ENCODE data around the gene GP1BB. TPM values are rescaled to one million over a fixed set of nuclear protein-coding genes. Genes with fewer than 3 reads are reported as not detected.

The GP1BB gene
- polyA plus RNA-seq, 4 donors: 0.67 to 2.0 (median 1.3) TPM

DNA sequence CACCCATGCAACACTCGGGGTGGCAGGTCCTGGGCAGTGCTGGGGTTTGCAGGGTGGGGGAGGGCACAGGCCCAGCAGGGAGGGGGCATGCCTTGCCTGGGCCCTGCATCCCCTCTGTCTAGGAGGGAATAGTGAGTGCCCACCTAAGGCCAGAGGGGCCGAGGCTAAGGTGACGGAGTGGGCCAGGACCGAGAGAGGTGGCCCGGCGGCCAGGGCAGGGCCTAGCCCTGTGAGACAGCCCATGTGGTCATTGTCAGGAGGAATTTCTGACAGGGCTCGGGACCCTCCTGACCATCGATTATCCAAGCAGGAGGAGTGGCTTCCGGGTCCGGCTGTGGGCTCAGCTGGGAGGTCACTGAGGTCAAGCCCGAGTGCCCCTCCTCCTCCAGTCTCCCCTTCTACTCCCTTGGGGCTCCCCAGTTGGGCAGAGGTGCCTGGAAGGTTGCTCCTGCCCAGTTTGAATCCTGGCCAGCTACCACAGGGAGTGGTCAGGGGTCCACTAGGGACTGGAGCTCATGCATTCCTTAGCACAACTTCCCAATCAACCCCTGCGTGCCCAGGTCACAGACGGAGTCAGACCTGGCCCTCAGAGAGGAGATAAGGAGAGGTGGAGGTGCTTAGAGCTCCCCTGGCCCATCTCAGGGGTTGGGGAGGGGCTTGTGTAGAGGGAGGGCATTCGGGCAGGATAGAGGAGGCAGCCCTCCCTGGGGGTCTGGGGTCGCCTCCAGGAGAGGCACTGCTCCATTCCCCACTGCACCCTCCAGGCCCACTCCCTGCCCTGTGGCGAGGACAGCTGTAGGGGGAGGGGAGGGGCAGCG is 14.7 kb downstream of the GP1BB start:
- Histone ChIP-seq H3K27ac (ENCODE audit: low read depth in 1 of 3, low read length in 2 of 3) (no peak overlapping the region), H3K4me3 (ENCODE audit: low read depth in 1 of 3, low read length in 3 of 3) (no peak overlapping the region), H3K27me3 (ENCODE audit: control insufficient read depth in 3 of 3, insufficient read depth in 3 of 3, low read length in 3 of 3) (peaks cover 0 to 25% (median 0%) of the 10 kb centered on the region in 3 donors), H3K36me3 (ENCODE audit: control insufficient read depth in 3 of 3, insufficient read depth in 2 of 3, low read depth in 1 of 3, low read length in 3 of 3) (no peaks in the 10 kb centered on the region), H3K4me1 (ENCODE audit: control insufficient read depth in 3 of 3, insufficient read depth in 2 of 3, low read depth in 1 of 3, low read length in 2 of 3) (no peaks in the 10 kb centered on the region), H3K9me3 (ENCODE audit: control insufficient read depth in 2 of 2, insufficient read depth in 1 of 2, low read depth in 1 of 2, low read length in 1 of 2) (no peaks in the 10 kb centered on the region)
- 63 to 76% (median 70%) methylated on average over 15 to 17 of the region's 17 CpGs for WGBS, 3 donors
- no peak for DNase-seq
- FAIRE-seq: no peak

DNA sequence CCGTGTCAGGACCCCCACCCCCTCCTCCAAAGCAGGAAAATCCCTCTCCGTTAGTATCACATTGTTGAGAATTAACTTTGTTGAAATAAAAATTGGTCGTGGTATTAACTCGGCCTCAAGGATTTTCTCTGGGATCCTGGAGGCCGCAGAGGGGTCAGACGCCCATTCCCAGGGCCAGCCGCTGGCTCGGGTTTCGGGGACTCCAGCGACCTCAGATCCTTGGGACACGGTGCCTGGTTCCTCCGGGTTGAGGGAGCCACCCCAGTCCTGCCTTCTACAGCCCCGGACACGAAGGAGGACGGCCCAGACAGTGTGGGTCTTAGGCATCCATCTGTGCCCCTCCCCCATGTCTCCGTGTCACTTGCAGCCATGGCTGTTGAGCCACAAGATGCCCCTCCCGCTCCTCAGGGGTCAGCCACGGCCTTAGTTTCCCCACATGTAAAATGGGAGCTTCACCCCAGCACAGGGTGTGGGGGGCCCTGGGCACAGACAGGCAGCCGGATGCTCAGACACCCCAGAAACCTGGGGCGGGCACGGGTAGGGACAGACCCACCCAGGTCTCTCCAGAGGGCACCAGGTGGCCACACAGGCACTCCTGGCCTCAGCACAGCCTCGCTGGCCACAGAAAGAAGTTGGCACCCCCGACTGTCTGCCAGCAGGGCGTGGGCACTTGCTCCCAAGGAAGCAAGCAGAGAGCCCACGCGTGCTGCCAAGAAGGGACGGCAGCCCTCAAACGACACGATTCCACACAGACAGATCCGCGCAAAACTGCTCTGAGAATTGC is 15.5 kb downstream of the GP1BB start:
- no peak for FAIRE-seq
- WGBS, 3 donors: 51 to 67% (median 61%) methylated on average over 30 to 31 of the region's 31 CpGs

DNA sequence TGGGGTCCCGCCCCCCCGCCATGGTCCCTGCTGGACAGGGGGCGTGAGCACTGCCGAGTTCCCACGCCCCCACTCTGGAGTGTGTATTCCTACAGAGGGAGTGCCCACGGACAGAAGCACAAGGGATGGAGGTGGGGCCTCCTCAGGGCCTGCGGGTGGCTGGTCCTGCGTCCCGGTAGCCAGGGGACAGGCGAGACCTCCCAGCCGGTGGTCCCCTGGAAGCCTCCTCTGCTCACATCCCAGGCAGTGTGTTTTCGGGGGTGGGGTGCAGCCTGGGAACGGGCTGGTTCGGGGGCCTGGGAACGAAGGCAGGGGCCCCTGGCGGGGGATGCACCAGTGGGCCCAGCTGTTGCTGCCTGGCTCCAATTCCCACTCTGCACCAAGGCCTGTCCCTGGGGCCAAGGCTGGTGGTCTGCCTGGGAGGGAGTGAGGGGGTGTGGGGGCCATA is 16.1 kb downstream of the GP1BB start:
- WGBS, 3 donors: 43 to 58% (median 49%) methylated on average over 14 to 16 of the region's 16 CpGs
- H3K4me1 ChIP-seq (ENCODE audit: control insufficient read depth in 3 of 3, insufficient read depth in 2 of 3, low read depth in 1 of 3, low read length in 2 of 3): no peaks in the 10 kb centered on the region
- H3K9me3 ChIP-seq (ENCODE audit: control insufficient read depth in 2 of 2, insufficient read depth in 1 of 2, low read depth in 1 of 2, low read length in 1 of 2): no peaks in the 10 kb centered on the region
- H3K36me3 ChIP-seq (ENCODE audit: control insufficient read depth in 3 of 3, insufficient read depth in 2 of 3, low read depth in 1 of 3, low read length in 3 of 3): no peaks in the 10 kb centered on the region
- DNase-seq (no peak), FAIRE-seq (no peak)
- H3K27ac ChIP-seq (ENCODE audit: low read depth in 1 of 3, low read length in 2 of 3): no peak overlapping the region
- no peak overlapping the region for H3K4me3 ChIP-seq (ENCODE audit: low read depth in 1 of 3, low read length in 3 of 3)
- peaks cover 0 to 25% (median 0%) of the 10 kb centered on the region in 3 donors for H3K27me3 ChIP-seq (ENCODE audit: control insufficient read depth in 3 of 3, insufficient read depth in 3 of 3, low read length in 3 of 3)

More for the DNA sequence above, 15.5 kb downstream of the GP1BB start:
- peaks cover 0 to 25% (median 0%) of the 10 kb centered on the region in 3 donors for H3K27me3 ChIP-seq (ENCODE audit: control insufficient read depth in 3 of 3, insufficient read depth in 3 of 3, low read length in 3 of 3)
- no peak overlapping the region for H3K4me3 ChIP-seq (ENCODE audit: low read depth in 1 of 3, low read length in 3 of 3)
- DNase-seq: no peak
- no peaks in the 10 kb centered on the region for H3K36me3 ChIP-seq (ENCODE audit: control insufficient read depth in 3 of 3, insufficient read depth in 2 of 3, low read depth in 1 of 3, low read length in 3 of 3)
- H3K4me1 ChIP-seq (ENCODE audit: control insufficient read depth in 3 of 3, insufficient read depth in 2 of 3, low read depth in 1 of 3, low read length in 2 of 3): no peaks in the 10 kb centered on the region
- no peak overlapping the region for H3K27ac ChIP-seq (ENCODE audit: low read depth in 1 of 3, low read length in 2 of 3)
- no peaks in the 10 kb centered on the region for H3K9me3 ChIP-seq (ENCODE audit: control insufficient read depth in 2 of 2, insufficient read depth in 1 of 2, low read depth in 1 of 2, low read length in 1 of 2)

DNA sequence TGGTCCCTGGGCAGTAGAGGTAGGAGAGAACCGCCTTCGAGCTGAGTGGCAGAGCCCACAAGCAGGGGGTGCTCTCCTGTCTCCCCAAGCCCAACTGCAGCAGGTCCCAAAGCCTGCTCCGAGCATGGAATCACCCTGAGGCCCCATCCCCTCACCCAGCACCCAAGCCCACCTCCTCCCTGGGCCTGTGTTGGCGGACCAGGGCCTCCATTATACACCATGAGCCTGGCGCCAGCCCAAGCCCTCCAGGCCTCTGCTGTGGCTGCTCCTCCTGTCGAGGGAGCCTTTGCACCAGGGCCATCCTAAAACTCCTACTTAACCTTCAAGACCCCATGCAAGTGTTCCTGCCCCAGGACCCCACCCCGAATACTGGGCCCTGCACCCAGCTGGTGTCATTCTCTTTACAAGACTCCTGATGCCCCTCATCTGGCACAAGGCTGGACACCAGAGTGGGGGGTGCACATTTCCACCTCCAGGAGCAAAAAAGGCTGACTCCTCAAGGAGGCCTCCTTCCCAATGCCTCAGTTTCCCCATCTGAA is 16.6 kb downstream of the GP1BB start:
- no peaks in the 10 kb centered on the region for H3K36me3 ChIP-seq (ENCODE audit: control insufficient read depth in 3 of 3, insufficient read depth in 2 of 3, low read depth in 1 of 3, low read length in 3 of 3)
- no peak for DNase-seq
- no peak for FAIRE-seq
- no peak overlapping the region for H3K27ac ChIP-seq (ENCODE audit: low read depth in 1 of 3, low read length in 2 of 3)
- 73 to 88% (median 80%) methylated on average over 5 to 7 of the region's 7 CpGs for WGBS, 3 donors
- H3K9me3 ChIP-seq (ENCODE audit: control insufficient read depth in 2 of 2, insufficient read depth in 1 of 2, low read depth in 1 of 2, low read length in 1 of 2): no peaks in the 10 kb centered on the region
- peaks cover 0 to 25% (median 0%) of the 10 kb centered on the region in 3 donors for H3K27me3 ChIP-seq (ENCODE audit: control insufficient read depth in 3 of 3, insufficient read depth in 3 of 3, low read length in 3 of 3)
- H3K4me1 ChIP-seq (ENCODE audit: control insufficient read depth in 3 of 3, insufficient read depth in 2 of 3, low read depth in 1 of 3, low read length in 2 of 3): no peaks in the 10 kb centered on the region
- H3K4me3 ChIP-seq (ENCODE audit: low read depth in 1 of 3, low read length in 3 of 3): no peak overlapping the region

DNA sequence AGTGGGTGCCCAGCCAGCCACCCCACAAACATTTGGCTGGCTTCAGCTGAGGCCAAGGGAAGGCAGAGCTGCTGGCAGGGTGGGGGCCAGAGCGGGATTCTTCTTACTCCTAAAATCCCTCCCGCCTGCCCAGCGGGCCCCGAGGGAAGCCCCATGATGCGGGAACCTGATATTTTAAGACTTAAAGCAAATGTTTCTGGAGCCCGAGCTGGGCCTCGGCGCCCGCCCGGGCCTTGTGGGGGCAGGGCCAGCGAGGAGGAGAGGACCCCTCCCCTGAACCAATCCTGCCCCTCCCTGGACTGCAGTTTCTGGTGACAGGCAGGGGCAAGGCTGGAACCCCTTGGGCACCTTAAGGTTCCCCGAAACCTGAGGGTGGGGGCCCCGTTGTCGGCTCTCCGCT is 17.2 kb downstream of the GP1BB start:
- peaks cover 0 to 22% (median 0%) of the 10 kb centered on the region in 3 donors for H3K27me3 ChIP-seq (ENCODE audit: control insufficient read depth in 3 of 3, insufficient read depth in 3 of 3, low read length in 3 of 3)
- no peaks in the 10 kb centered on the region for H3K9me3 ChIP-seq (ENCODE audit: control insufficient read depth in 2 of 2, insufficient read depth in 1 of 2, low read depth in 1 of 2, low read length in 1 of 2)
- no peaks in the 10 kb centered on the region for H3K36me3 ChIP-seq (ENCODE audit: control insufficient read depth in 3 of 3, insufficient read depth in 2 of 3, low read depth in 1 of 3, low read length in 3 of 3)
- no peaks in the 10 kb centered on the region for H3K4me1 ChIP-seq (ENCODE audit: control insufficient read depth in 3 of 3, insufficient read depth in 2 of 3, low read depth in 1 of 3, low read length in 2 of 3)
- H3K4me3 ChIP-seq (ENCODE audit: low read depth in 1 of 3, low read length in 3 of 3): no peak overlapping the region
- no peak for FAIRE-seq
- 73 to 86% (median 83%) methylated on average over 15 of the region's 15 CpGs for WGBS, 3 donors
- no peak overlapping the region for H3K27ac ChIP-seq (ENCODE audit: low read depth in 1 of 3, low read length in 2 of 3)
- no peak for DNase-seq

DNA sequence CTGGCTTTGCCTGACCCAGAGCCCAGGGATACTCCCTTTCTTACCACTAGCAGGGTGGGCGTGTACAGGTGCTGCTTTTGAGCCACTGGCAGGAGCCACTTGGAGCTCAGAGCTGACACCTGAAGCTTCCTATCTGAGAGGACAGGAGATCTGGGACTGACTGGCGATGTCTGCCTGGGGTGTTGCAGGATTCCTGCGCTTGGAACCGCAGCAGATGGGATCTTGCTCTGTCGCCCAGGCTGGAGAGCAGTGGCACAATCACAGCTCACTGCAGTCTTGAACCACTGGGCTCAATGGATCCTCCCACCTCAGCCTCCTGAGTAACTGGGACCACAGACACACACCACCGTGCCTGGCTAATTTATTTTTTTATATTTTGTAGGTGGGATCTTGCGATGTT is 17.7 kb downstream of the GP1BB start:
- WGBS, 3 donors: 88 to 90% (median 90%) methylated on average over 7 of the region's 7 CpGs
- Histone ChIP-seq H3K9me3 (ENCODE audit: control insufficient read depth in 2 of 2, insufficient read depth in 1 of 2, low read depth in 1 of 2, low read length in 1 of 2) (no peaks in the 10 kb centered on the region), H3K4me1 (ENCODE audit: control insufficient read depth in 3 of 3, insufficient read depth in 2 of 3, low read depth in 1 of 3, low read length in 2 of 3) (no peaks in the 10 kb centered on the region), H3K27me3 (ENCODE audit: control insufficient read depth in 3 of 3, insufficient read depth in 3 of 3, low read length in 3 of 3) (peaks cover 0 to 17% (median 0%) of the 10 kb centered on the region in 3 donors), H3K27ac (ENCODE audit: low read depth in 1 of 3, low read length in 2 of 3) (no peak overlapping the region), H3K36me3 (ENCODE audit: control insufficient read depth in 3 of 3, insufficient read depth in 2 of 3, low read depth in 1 of 3, low read length in 3 of 3) (no peaks in the 10 kb centered on the region), H3K4me3 (ENCODE audit: low read depth in 1 of 3, low read length in 3 of 3) (no peak overlapping the region)
- DNase-seq (no peak), FAIRE-seq (no peak)

DNA sequence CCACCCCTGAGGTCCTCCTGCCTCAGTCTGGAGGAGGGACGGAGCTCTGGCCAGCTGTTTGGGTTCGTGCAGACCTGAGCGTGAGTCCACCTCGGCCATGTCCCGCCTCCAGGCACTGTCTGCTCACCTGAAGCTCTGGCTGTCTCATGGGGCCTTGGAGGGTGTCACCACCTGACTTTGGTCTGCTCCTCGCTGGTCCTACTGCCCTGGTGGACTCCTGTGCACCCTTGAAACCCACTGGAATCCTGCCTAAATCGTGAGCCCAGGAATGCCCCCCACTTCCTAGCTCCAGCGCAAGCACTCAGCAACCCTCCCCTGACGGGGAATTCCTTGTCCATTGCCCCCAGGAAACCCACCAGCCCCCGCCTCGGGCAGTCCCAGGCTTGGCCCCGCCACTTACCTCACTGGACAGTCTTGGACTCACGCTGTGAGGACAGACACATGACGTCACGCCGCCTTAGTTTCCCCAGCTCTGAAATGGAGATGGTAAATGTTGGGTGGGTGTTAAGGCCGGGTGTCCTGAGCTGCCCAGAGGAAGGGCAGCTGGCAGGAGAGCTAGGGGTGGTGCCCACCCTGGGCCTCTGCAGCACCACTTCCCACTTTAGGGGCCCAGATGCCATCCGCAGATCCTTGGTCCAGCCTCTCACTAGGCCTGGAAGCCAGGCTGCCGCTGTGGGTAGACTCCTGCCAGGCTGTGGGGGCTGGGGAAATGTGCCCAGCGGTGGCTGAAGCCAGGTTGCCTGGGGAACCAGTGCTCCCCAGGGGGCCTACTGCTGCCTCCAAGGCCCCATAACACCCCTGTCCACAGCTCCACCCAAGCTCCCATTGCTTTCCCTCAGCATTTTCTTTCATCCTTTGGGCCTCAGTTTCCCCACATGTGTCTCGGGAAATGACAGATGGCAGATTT is 19.1 kb downstream of the GP1BB start:
- no peaks in the 10 kb centered on the region for H3K36me3 ChIP-seq (ENCODE audit: control insufficient read depth in 3 of 3, insufficient read depth in 2 of 3, low read depth in 1 of 3, low read length in 3 of 3)
- 83 to 89% (median 86%) methylated on average over 21 of the region's 21 CpGs for WGBS, 3 donors
- H3K27me3 ChIP-seq (ENCODE audit: control insufficient read depth in 3 of 3, insufficient read depth in 3 of 3, low read length in 3 of 3): peaks cover 0 to 6% (median 0%) of the 10 kb centered on the region in 3 donors
- H3K27ac ChIP-seq (ENCODE audit: low read depth in 1 of 3, low read length in 2 of 3): no peak overlapping the region
- H3K4me3 ChIP-seq (ENCODE audit: low read depth in 1 of 3, low read length in 3 of 3): no peak overlapping the region
- H3K4me1 ChIP-seq (ENCODE audit: control insufficient read depth in 3 of 3, insufficient read depth in 2 of 3, low read depth in 1 of 3, low read length in 2 of 3): no peaks in the 10 kb centered on the region
- H3K9me3 ChIP-seq (ENCODE audit: control insufficient read depth in 2 of 2, insufficient read depth in 1 of 2, low read depth in 1 of 2, low read length in 1 of 2): no peaks in the 10 kb centered on the region
- DNase-seq (no peak), FAIRE-seq (no peak)
